Lung (tissue), 12 donors: ENCODE results near the gene DRGX. TPM values are rescaled to one million over a fixed set of nuclear protein-coding genes. Genes with fewer than 3 reads are reported as not detected.
A peak's percentile ranks its signal among the peaks of the same experiment; 100 is the strongest.

Source experiments
- ATAC-seq: fragments of 200-7000 bp; cut with Tn5 transposase; one replicate; pipeline ENCODE4 v1.9.1; 2020; ENCODE audit warnings: moderate number of reproducible peaks; ENCODE audit not compliant: insufficient read depth, low FRiP score
- DNase-seq, 3 donors: peaks; one replicate each; pipeline ENCODE4 v3.0.0-alpha.2; 2013 to 2017
- H3K27ac ChIP-seq, 2 donors: one replicate each; pipeline ENCODE4 v1.5.1; 2013; ENCODE audit warnings: mild to moderate bottlenecking in 2 of 2, moderate library complexity in 2 of 2, control low read depth in 1 of 2, inconsistent platforms in 1 of 2, low read depth in 1 of 2, low read length in 1 of 2
- H3K27me3 ChIP-seq, 3 donors: one replicate each; pipeline ENCODE4 v1.5.1; 2013; ENCODE audit warnings: low read length in 2 of 3; ENCODE audit not compliant: control insufficient read depth in 3 of 3, insufficient read depth in 3 of 3
- H3K36me3 ChIP-seq, 4 donors: one replicate each; pipeline ENCODE4 v1.5.1; 2013; ENCODE audit warnings: low read length in 4 of 4, mild to moderate bottlenecking in 1 of 4, moderate library complexity in 1 of 4; ENCODE audit not compliant: control insufficient read depth in 4 of 4, insufficient read depth in 4 of 4
- H3K4me1 ChIP-seq, 5 donors: one replicate each; pipeline ENCODE4 v1.5.1; 2013; ENCODE audit warnings: low read length in 5 of 5, mild to moderate bottlenecking in 2 of 5, moderate library complexity in 1 of 5; ENCODE audit not compliant: control insufficient read depth in 5 of 5, insufficient read depth in 5 of 5
- H3K4me3 ChIP-seq: one replicate; pipeline ENCODE4 v1.5.1; 2013; ENCODE audit warnings: mild to moderate bottlenecking, control low read depth, moderate library complexity
- H3K9ac ChIP-seq, 2 donors: one replicate each; pipeline ENCODE4 v1.5.1; 2013; ENCODE audit warnings: low read length in 2 of 2, control low read depth in 1 of 2; ENCODE audit not compliant: insufficient read depth in 1 of 2
- H3K9me3 ChIP-seq, 4 donors: one replicate each; pipeline ENCODE4 v1.5.1; 2013; ENCODE audit warnings: low read length in 3 of 4, mild to moderate bottlenecking in 1 of 4, moderate library complexity in 1 of 4; ENCODE audit not compliant: control insufficient read depth in 4 of 4, insufficient read depth in 3 of 4
- WGBS, 2 donors: extraction: QIAGEN DNeasy Blood & Tissue Kit; methylation state at CpG; one replicate each; pipeline ENCODE4 v1.1.7; 2013; 5-methylcytosine and 5-hydroxymethylcytosine counted together
- polyA plus RNA-seq, 2 donors: library from polyadenylated mRNA; stranded (reverse); fragments of 200-250 nt; gene quantifications; one replicate each; pipeline ENCODE4 v1.2.1, GENCODE V29; 2013
- total RNA-seq, 2 donors: library from RNA; depleted of rRNA in 1 of 2; stranded (reverse); fragments of >200 nt in 1 of 2; gene quantifications; one replicate each; pipeline ENCODE4 v1.2.1, GENCODE V29; 2014 to 2021
- TF ChIP-seq, protein P1 (sequence below): IDR thresholded peaks from 2 replicates; pipeline ENCODE4 v1.5.1; 2012; ENCODE audit warnings: mild to moderate bottlenecking; ENCODE audit errors: control extremely low read depth, extremely low read depth
- donor health status: control.
- donor health status: control.
- donor health status: Bipolar disorder and iron deficiency.
- donor health status: healthy.
- donor health status: DM: yes; HTN: yes; CAD: no.

DRGX gene
- total and polyA plus RNA-seq, 4 donors: 0.10 TPM; not detected in 3

- H3K27me3 ChIP-seq: no peaks in the 10 kb centered on the region
- no peaks in the 10 kb centered on the region for H3K36me3 ChIP-seq
- TF ChIP-seq, protein P1, sequence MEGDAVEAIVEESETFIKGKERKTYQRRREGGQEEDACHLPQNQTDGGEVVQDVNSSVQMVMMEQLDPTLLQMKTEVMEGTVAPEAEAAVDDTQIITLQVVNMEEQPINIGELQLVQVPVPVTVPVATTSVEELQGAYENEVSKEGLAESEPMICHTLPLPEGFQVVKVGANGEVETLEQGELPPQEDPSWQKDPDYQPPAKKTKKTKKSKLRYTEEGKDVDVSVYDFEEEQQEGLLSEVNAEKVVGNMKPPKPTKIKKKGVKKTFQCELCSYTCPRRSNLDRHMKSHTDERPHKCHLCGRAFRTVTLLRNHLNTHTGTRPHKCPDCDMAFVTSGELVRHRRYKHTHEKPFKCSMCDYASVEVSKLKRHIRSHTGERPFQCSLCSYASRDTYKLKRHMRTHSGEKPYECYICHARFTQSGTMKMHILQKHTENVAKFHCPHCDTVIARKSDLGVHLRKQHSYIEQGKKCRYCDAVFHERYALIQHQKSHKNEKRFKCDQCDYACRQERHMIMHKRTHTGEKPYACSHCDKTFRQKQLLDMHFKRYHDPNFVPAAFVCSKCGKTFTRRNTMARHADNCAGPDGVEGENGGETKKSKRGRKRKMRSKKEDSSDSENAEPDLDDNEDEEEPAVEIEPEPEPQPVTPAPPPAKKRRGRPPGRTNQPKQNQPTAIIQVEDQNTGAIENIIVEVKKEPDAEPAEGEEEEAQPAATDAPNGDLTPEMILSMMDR: no peak
- DNase-seq: peak in 1 of 3 donors; percentile 2
- H3K4me3 ChIP-seq: no peak overlapping the region
- ATAC-seq: no peak
- H3K27ac ChIP-seq: no peak overlapping the region
- 82 to 90% methylated on average over 11 of the region's 11 CpGs for WGBS, 2 donors
- H3K9me3 ChIP-seq: peaks cover 0 to 2% (median 0%) of the 10 kb centered on the region in 4 donors
- H3K4me1 ChIP-seq: peaks cover 0 to 10% (median 5%) of the 10 kb centered on the region in 5 donors
- H3K9ac ChIP-seq: no peak overlapping the region
Measured at GRCh38 chr10:49361735-49362568, 33.9 kb downstream of the DRGX start.

- DNase-seq: peak in 1 of 3 donors; percentile 3
- WGBS, 2 donors: 87 to 91% methylated on average over 8 of the region's 8 CpGs
- Histone ChIP-seq H3K9ac (no peak overlapping the region), H3K27me3 (no peaks in the 10 kb centered on the region), H3K9me3 (peaks cover 0 to 2% (median 0%) of the 10 kb centered on the region in 4 donors), H3K4me1 (peaks cover 0 to 10% (median 5%) of the 10 kb centered on the region in 5 donors), H3K4me3 (no peak overlapping the region), H3K27ac (no peak overlapping the region), H3K36me3 (no peaks in the 10 kb centered on the region)
- no peak for ATAC-seq
- TF ChIP-seq, protein P1: no peak
Measured at GRCh38 chr10:49361178-49361554, 34.7 kb downstream of the DRGX start.

DNA sequence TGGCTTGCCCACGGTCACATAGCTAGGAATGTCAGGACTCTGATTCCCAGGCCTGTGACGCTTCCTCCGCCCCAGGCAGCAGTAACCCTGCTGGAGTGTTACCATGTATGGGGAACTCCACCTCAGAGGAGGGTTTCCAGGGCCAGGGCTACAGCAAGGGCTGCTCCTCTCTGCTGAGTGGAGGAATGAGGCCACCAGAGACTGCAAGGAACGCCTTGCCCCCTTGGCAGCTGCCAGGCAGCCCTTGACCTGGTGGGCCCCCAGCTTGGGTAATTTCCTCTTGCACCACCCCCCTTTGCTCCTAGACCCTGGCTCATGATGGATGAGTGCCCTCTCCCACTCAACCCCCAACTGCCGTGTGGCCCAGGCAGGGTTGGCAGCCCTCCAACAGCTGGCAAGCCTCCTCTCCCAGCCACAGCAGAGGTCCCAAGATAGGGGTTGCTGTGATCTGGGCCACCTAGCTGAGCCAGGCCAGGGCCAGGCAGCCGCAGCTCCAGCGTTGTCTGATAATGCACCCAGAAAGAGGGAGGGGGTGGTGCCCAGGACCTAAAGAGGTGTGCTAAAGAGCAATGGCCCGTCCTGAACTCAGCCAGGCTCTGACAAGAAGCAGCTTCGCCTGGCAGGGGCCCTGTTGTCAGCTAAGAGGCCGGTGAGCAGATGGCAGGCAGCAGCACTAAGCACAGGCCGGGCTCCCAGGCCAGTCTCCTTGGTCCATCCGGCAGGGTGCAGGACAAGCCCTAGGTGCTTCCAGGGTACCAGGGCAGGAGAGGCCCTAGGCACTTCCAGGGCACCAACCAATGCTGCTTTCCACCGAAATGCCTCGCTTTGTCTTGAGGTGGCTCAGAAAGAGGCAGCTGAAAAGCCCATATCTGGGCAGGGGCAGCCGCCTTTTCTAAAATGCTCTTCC, 35.4 kb downstream of the DRGX start:
- DNase-seq (peak; percentile 1 to 26 (median 11)), ATAC-seq (no peak)

More for the DNA sequence above, 35.4 kb downstream of the DRGX start:
- Histone ChIP-seq H3K9me3 (peaks cover 0 to 2% (median 0%) of the 10 kb centered on the region in 4 donors), H3K27ac (peak overlapping the region in 1 of 2 donors; percentile 36), H3K27me3 (no peaks in the 10 kb centered on the region), H3K9ac (no peak overlapping the region), H3K4me1 (peaks cover 0 to 10% (median 5%) of the 10 kb centered on the region in 5 donors), H3K36me3 (no peaks in the 10 kb centered on the region), H3K4me3 (no peak overlapping the region)
- TF ChIP-seq, protein P1: no peak
- 52 to 60% methylated on average over 15 of the region's 15 CpGs for WGBS, 2 donors
